ENCODE measurements around the gene UQCR11. TPM values are rescaled to one million over a fixed set of nuclear protein-coding genes. Genes with fewer than 3 reads are reported as not detected.
A peak's percentile ranks its signal among the peaks of the same experiment; 100 is the strongest.

UQCR11 gene
- total and polyA plus RNA-seq, 8 donors: 60.4 to 232 (median 88.4) TPM

DNA sequence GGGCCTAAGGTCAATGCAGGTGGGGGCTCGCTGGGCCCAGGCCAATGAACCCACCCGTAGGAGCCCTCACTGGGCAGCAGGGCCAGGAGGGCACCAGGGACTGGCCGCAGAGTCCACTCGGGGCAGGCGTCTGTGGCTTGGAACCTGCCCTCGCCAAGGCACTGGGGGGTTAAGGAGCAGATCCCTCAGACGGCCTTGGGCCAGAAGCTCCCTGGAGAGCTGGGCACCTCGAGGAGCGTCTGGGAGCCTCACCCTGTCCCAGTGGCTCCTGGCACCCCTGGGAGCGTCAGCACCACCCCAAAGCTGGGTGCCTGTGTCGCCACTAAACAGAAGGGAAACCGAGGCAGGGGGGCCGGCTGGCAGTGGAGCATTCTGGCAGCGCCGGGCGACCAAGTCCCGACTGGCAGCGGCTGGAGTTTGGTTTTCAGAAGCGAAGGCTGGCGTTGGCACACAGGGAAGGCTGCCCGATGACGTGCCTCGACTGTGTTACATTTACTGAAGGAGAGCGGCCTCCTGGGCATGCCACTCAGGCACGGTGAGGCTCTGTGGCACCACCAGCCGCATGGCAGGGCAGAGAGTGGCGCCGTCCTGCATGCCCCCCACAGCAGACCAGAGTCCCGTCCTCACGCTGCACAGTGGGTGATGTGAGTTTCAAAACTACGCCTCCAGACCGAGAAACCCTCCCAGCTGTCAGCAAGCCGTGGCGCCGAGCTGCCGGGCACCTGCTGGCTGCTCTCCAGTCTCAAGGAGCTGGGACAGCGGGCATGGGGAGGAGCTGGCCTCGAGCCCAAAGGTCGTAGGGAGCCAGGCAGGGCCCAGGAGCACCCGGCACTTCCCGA is 28.0 kb downstream of the UQCR11 start:
- intact Hi-C loops (cut with DNase I): no loop called here
- H3K27ac ChIP-seq: no peak overlapping the region

DNA sequence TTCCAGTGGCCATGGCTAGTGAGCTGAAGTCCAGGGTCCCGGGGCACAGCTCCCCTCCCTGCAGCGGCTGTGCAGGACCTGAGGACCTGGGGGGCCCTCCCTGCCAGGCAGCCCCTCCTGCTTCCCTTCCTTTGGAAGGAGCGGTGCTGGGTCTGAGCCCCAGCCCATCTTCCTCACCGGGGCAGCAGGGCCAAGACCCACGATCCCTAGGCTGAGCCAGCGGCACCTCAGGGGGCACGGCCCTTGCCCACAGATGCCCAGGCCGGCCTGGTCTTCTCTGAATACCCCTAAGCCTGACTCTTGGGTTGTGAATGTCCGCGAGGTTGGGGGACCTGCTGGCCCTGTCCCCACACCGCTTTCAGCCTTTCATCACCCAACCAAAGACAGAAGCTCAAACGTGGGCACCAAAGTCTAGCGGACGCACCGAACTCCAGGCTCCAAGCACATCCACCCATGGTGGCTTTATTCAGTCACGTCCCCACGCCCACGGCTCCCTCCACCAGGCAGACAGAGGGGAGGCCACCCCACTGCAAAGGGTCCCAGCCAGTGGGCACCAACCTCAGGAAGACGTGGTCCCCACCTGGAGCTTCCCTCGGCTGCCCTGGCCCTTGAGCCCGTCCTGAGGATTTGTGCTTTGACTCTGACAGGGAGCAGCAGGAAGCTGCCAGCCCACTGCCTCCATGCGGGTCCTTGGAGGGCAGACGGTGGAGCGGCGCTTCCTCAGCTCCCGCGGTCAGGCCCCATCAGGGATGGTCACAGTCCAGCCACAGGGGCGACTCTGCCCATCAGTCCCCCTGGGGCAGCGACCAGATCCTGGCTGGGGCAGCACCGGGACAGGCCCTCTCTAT is 28.8 kb downstream of the UQCR11 start:
- Histone ChIP-seq H3K4me3 (no peak overlapping the region), H3K4me1 (no peaks in the 10 kb centered on the region), H3K36me3 (peaks cover 0 to 51% of the 10 kb centered on the region in 2 donors), H3K27ac (no peak overlapping the region), H3K27me3 (no peaks in the 10 kb centered on the region), H3K9me3 (no peaks in the 10 kb centered on the region)
- intact Hi-C loops (cut with DNase I): no loop called here
- ATAC-seq (no peak), DNase-seq (no peak)
- TF ChIP-seq, protein P1, sequence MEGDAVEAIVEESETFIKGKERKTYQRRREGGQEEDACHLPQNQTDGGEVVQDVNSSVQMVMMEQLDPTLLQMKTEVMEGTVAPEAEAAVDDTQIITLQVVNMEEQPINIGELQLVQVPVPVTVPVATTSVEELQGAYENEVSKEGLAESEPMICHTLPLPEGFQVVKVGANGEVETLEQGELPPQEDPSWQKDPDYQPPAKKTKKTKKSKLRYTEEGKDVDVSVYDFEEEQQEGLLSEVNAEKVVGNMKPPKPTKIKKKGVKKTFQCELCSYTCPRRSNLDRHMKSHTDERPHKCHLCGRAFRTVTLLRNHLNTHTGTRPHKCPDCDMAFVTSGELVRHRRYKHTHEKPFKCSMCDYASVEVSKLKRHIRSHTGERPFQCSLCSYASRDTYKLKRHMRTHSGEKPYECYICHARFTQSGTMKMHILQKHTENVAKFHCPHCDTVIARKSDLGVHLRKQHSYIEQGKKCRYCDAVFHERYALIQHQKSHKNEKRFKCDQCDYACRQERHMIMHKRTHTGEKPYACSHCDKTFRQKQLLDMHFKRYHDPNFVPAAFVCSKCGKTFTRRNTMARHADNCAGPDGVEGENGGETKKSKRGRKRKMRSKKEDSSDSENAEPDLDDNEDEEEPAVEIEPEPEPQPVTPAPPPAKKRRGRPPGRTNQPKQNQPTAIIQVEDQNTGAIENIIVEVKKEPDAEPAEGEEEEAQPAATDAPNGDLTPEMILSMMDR (IDR thresholded peaks at IDR 0.05): no peak

More for the DNA sequence above, 28.0 kb downstream of the UQCR11 start:
- H3K4me3 ChIP-seq: no peak overlapping the region
- ATAC-seq (peak; percentile 9), DNase-seq (no peak)
- no peaks in the 10 kb centered on the region for H3K9me3 ChIP-seq
- no peaks in the 10 kb centered on the region for H3K4me1 ChIP-seq
- no peaks in the 10 kb centered on the region for H3K27me3 ChIP-seq
- TF ChIP-seq, protein P1 (IDR thresholded peaks at IDR 0.05): no peak
- peaks cover 0 to 59% of the 10 kb centered on the region in 2 donors for H3K36me3 ChIP-seq

DNA sequence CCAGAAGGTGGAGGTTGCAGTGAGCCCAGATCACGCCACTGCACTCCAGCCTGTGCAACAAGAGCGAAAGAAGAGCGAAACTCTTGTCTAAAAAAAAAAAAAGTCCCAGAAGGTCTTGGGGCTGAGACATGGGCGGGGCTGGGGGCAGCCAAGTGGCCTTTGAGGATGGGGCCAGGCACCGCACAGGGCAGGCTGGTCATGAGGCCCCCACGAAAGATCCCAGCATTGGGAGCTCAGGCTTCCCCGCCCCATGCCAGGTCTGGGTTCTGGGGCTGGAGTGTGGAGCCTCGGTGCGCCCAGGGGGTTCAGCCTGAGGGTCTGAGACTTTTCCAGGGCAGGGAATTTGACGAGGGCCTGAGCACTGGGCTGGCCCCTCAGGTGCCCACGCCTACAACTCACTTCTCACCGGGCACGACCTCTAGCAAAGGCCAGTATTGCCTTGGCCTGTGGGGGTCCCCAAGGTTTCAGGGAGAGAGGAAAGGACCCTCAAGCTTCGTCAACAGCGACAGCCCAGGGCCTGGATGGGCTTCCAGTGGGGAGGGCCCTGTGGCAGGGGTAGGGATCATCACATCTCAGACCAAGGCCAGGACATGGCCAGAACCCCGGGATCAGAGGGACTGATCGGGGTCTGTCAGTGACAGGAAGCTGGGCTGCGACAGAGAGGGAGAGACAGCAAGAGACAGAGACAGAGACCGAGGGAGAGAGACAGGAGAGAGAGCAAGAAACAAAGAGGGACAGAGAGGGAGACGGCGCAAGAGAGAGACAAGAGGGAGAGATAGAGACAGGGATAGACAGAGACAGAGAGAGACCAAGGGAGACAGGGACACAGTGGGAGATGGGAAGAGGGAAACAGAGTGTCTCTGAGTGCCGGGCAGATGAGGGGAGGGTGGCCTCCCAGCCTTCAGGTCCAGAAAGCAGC is 29.7 kb downstream of the UQCR11 start:
- no peaks in the 10 kb centered on the region for H3K9me3 ChIP-seq
- H3K27ac ChIP-seq: no peak overlapping the region
- peaks cover 0 to 42% of the 10 kb centered on the region in 2 donors for H3K36me3 ChIP-seq
- no peaks in the 10 kb centered on the region for H3K4me1 ChIP-seq
- intact Hi-C loops (cut with DNase I): no loop called here
- TF ChIP-seq, protein P1 (IDR thresholded peaks at IDR 0.05): no peak
- no peak overlapping the region for H3K4me3 ChIP-seq
- no peaks in the 10 kb centered on the region for H3K27me3 ChIP-seq
- DNase-seq: no peak
- ATAC-seq: no peak

DNA sequence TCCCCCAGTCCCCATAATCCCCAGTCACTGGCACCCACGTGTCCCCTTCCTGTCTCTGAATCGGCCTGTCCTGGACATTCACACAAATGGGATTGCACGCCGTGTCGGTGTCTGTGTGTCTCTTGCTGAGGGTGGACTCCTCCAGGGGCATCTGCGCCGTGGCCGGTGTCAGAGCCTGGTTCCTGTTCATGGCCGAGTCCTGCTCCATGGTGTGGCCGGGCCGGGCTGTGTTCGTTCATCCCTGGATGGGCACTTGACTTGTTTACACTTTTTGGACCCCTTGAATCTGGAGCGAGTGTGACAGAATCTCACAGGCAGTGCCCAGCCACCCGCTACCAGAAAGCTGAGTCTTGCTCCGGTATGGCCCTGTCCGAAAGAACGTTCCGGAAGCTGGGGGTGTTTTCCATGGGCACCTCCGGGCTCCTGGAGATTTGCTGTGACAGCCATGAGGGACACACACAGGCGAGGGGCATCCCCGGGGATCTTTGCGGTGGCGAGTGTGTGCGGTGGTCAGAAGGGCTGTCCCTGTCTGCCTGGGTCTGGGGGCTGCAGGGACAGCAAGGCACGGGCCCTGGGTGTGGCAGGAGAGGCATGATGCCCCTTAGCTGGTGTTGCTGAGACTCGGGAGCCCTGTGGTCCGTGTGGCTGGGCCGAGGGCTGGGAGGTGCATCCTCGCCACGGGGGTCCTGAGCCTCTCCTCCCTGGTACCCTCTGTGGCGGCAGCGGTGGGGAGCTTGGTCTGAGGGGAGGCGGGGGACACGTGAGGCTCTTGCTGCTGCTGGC is 30.7 kb downstream of the UQCR11 start:
- no peak for ATAC-seq

More for the DNA sequence above, 30.7 kb downstream of the UQCR11 start:
- no peak for DNase-seq
- Histone ChIP-seq H3K4me1 (no peaks in the 10 kb centered on the region), H3K9me3 (no peaks in the 10 kb centered on the region), H3K27me3 (peaks cover 0 to 4% of the 10 kb centered on the region in 2 donors), H3K27ac (no peak overlapping the region), H3K4me3 (no peak overlapping the region), H3K36me3 (peaks cover 0 to 32% of the 10 kb centered on the region in 2 donors)
- TF ChIP-seq, protein P1 (IDR thresholded peaks at IDR 0.05): no peak
- intact Hi-C loops (cut with DNase I): no loop called here
